Adrenal gland (tissue), 12 donors: ENCODE measurements around the gene SLC9A9. TPM values are rescaled to one million over a fixed set of nuclear protein-coding genes. Genes with fewer than 3 reads are reported as not detected.

Source experiments
- DNase-seq, 7 donors: peaks; one replicate each; pipeline ENCODE4 v3.0.0-alpha.2; 2019 to 2020
- H3K27ac ChIP-seq, 5 donors: fragments of 200-600 bp; sonication (generic) in 4 of 5; 1 replicate in 3 of 5; 2 replicates in 2 of 5; pipeline versions ENCODE4 v1.5.1 to v1.8.0; 2016 to 2020; ENCODE audit warnings: mild to moderate bottlenecking in 1 of 5
- H3K27me3 ChIP-seq: fragments of 200-600 bp; 2 replicates; pipeline ENCODE4 v1.8.0; 2021
- H3K36me3 ChIP-seq, 2 donors: fragments of 200-600 bp; replicated peaks in 1 of 2; 1 replicate in 1 of 2; 2 replicates in 1 of 2; pipeline versions ENCODE4 v1.5.1 to v1.8.0; 2018 to 2022
- H3K4me1 ChIP-seq, 2 donors: fragments of 200-600 bp; replicated peaks in 1 of 2; 1 replicate in 1 of 2; 2 replicates in 1 of 2; pipeline versions ENCODE4 v1.5.1 to v1.8.0; 2018 to 2021
- H3K4me3 ChIP-seq, 4 donors: fragments of 200-600 bp; sonication (generic) in 3 of 4; one replicate each; pipeline ENCODE4 v1.5.1; 2016 to 2018
- H3K9me3 ChIP-seq, 3 donors: fragments of 200-600 bp; sonication (generic) in 1 of 3; replicated peaks in 1 of 3; 1 replicate in 2 of 3; 2 replicates in 1 of 3; pipeline versions ENCODE4 v1.5.1 to v1.8.0; 2016 to 2021
- CTCF ChIP-seq, 6 experiments: fragments of 450-650 bp in 4 of 6; fragments of 200-600 bp in 2 of 6; sonication (generic) in 1 of 6; IDR thresholded peaks; 1 replicate in 5 of 6; 2 replicates in 1 of 6; pipeline versions ENCODE4 v1.5.1 to v1.8.0; 2016 to 2021; ENCODE audit warnings: antibody characterized with exemption in 6 of 6, mild to moderate bottlenecking in 2 of 6, moderate library complexity in 1 of 6
- POLR2A ChIP-seq, 2 donors: fragments of 450-650 bp; IDR thresholded peaks; one replicate each; pipeline ENCODE4 v1.6.1; 2017; ENCODE audit warnings: antibody characterized with exemption in 2 of 2, mild to moderate bottlenecking in 2 of 2, moderate library complexity in 1 of 2
- WGBS, 4 donors: extraction: QIAGEN DNeasy Blood & Tissue Kit in 2 of 4; methylation state at CpG; one replicate each; pipeline versions ENCODE4 v1.1.5 to v1.1.7; 2013 to 2017; 5-methylcytosine and 5-hydroxymethylcytosine counted together
- intact Hi-C, 2 donors: fragments of 100-400 bp; cut with DNase I; formaldehyde crosslinking; loops; one replicate each; pipeline versions ENCODE4 v1.14.1 to v1.15.0; 2022 to 2023
- polyA plus RNA-seq, 3 donors: library from polyadenylated mRNA; stranded (reverse); fragments of 200-250 nt in 2 of 3; fragments of 350-450 nt in 1 of 3; fragmentation: Illumina TruSeq in 1 of 3; extraction: RNeasy Lipid Tissue Mini Kit (QIAGEN cat#74804) in 1 of 3; gene quantifications; one replicate each; pipeline ENCODE4 v1.2.3, GENCODE V29; 2013 to 2014
- total RNA-seq, 9 donors: library from RNA; depleted of rRNA in 4 of 9; stranded (reverse); fragments of >200 nt in 4 of 9; fragments of 120-200 nt in 1 of 9; fragmentation: NEBNext Ultra II Directional in 1 of 9; extraction: Animal tissue kit (Norgen Biotek cat#: 25700) in 1 of 9; gene quantifications; one replicate each; pipeline versions ENCODE4 v1.1.0 to v1.2.4, GENCODE V29; 2013 to 2023
- donor health status: healthy with polysubstance abuse.
- donor health status: Bipolar disorder and iron deficiency.
- donor health status: DM: yes; HTN: yes; CAD: no.
- donor health status: DM: no; HTN: no; CAD: no.
- donor health status: DM: no; HTN: no; CAD: no.
- donor health status: DM: yes; HTN: yes; CAD: no.

SLC9A9 gene
- total and polyA plus RNA-seq, 12 donors: 4.2 to 23.7 (median 13.5) TPM

GRCh38 chr3:143612541-143612940 lies 235.7 kb downstream of the SLC9A9 start:
- Histone ChIP-seq H3K4me3 (no peak overlapping the region), H3K27me3 (no peaks in the 10 kb centered on the region), H3K36me3 (no peaks in the 10 kb centered on the region), H3K9me3 (no peaks in the 10 kb centered on the region), H3K4me1 (no peaks in the 10 kb centered on the region), H3K27ac (no peak overlapping the region)
- WGBS, 4 donors: 72 to 88% (median 80%) methylated on average over 2 of the region's 2 CpGs
- intact Hi-C loops: no loop called here
- TF ChIP-seq CTCF (IDR thresholded peaks at IDR 0.05) (no peak), POLR2A (IDR thresholded peaks at IDR 0.05) (no peak)
- no peak for DNase-seq

GRCh38 chr3:143608966-143609365 lies 239.3 kb downstream of the SLC9A9 start:
- no peak for DNase-seq
- TF ChIP-seq POLR2A (IDR thresholded peaks at IDR 0.05) (no peak), CTCF (IDR thresholded peaks at IDR 0.05) (no peak)
- no peaks in the 10 kb centered on the region for H3K9me3 ChIP-seq
- no peaks in the 10 kb centered on the region for H3K36me3 ChIP-seq
- intact Hi-C loops: no loop called here
- WGBS, 4 donors: 74 to 87% (median 80%) methylated on average over 5 of the region's 5 CpGs
- H3K27ac ChIP-seq: no peak overlapping the region
- H3K4me1 ChIP-seq: no peaks in the 10 kb centered on the region
- no peak overlapping the region for H3K4me3 ChIP-seq
- H3K27me3 ChIP-seq: no peaks in the 10 kb centered on the region

- no peaks in the 10 kb centered on the region for H3K9me3 ChIP-seq
- no peak overlapping the region for H3K4me3 ChIP-seq
- H3K27ac ChIP-seq: no peak overlapping the region
- WGBS, 4 donors: 79 to 93% (median 89%) methylated on average over 3 of the region's 3 CpGs
- TF ChIP-seq CTCF (IDR thresholded peaks at IDR 0.05) (no peak), POLR2A (IDR thresholded peaks at IDR 0.05) (no peak)
- no peak for DNase-seq
- intact Hi-C loops: no loop called here
- no peaks in the 10 kb centered on the region for H3K27me3 ChIP-seq
- H3K36me3 ChIP-seq: no peaks in the 10 kb centered on the region
- no peaks in the 10 kb centered on the region for H3K4me1 ChIP-seq
These were observed 242.9 kb downstream of the SLC9A9 start for GRCh38 chr3:143605233-143605950.

- WGBS, 4 donors: 76 to 86% (median 80%) methylated on average over 5 of the region's 5 CpGs
- intact Hi-C loops: no loop called here
- H3K9me3 ChIP-seq: no peaks in the 10 kb centered on the region
- no peak overlapping the region for H3K27ac ChIP-seq
- no peak for TF ChIP-seq CTCF (IDR thresholded peaks at IDR 0.05)
- no peak for TF ChIP-seq POLR2A (IDR thresholded peaks at IDR 0.05)
- no peak for DNase-seq
- H3K27me3 ChIP-seq: no peaks in the 10 kb centered on the region
- no peak overlapping the region for H3K4me3 ChIP-seq
- H3K4me1 ChIP-seq: no peaks in the 10 kb centered on the region
- no peaks in the 10 kb centered on the region for H3K36me3 ChIP-seq
These were observed 243.7 kb downstream of the SLC9A9 start for GRCh38 chr3:143604402-143605185.
